ENCODE data around the gene CCDC74A.
"Not testable (repeated sequence)": the region's sequence is repeated elsewhere in the genome, so short reads cannot be mapped to it uniquely, and the experiment has no call there.

The CCDC74A gene

DNA sequence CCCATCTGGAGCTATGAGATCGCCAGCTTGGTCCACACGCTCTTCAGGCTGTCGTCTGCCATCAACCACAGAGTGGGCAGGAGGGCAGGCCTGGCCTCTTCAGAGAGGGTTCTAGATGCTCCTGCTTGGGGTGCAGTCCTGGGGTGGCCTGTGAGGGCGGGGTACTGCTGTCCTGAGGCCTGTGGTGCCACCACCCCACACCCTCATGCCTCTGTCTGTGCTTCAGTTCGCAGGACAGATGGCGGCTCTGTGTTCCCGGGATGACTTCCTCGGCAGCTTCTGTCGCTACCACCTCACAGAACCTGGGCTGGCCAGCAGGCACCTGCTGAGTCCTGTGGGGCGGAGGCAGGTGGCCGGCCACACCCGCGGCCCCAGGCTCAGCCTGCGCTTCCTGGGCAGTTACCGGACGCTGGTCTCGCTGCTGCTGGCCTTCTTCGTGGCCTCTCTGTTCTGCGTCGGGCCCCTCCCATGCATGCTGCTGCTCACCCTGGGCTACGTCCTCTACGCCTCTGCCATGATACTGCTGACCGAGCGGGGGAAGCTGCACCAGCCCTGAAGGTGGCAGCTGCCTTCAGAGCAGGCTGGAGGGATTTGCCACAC, 7.7 kb upstream of the CCDC74A start:
- H2AFZ ChIP-seq (ENCODE audit: low read depth, low read length); H2BK15ac ChIP-seq (ENCODE audit: low read depth, poor library complexity, severe bottlenecking); H2BK120ac ChIP-seq (ENCODE audit: low read depth, low read length); H4K91ac ChIP-seq (ENCODE audit: low read length); H3K14ac ChIP-seq (ENCODE audit: low read length in 2 of 2); H3K4me3 ChIP-seq (ENCODE audit: insufficient read depth in 1 of 2, low read depth in 1 of 2, low read length in 2 of 2); H3K18ac ChIP-seq (ENCODE audit: low read depth in 1 of 2, low read length in 2 of 2); H3K9ac ChIP-seq (ENCODE audit: low read length); H3K4me2 ChIP-seq (ENCODE audit: low read length, poor library complexity, severe bottlenecking); H4K8ac ChIP-seq (ENCODE audit: low read length); H3K23ac ChIP-seq (ENCODE audit: low read length in 2 of 2); H3K4ac ChIP-seq (ENCODE audit: low read depth in 1 of 2, low read length in 2 of 2); H2BK12ac ChIP-seq (ENCODE audit: low read length in 2 of 2); H3K9me3 ChIP-seq (ENCODE audit: control insufficient read depth, low read length); H2AK5ac ChIP-seq (ENCODE audit: low read length, severe bottlenecking); H3K27ac ChIP-seq (ENCODE audit: low read length, poor library complexity, severe bottlenecking); H3K79me1 ChIP-seq (replicated peaks; ENCODE audit: low read length, poor library complexity, severe bottlenecking); H3K4me1 ChIP-seq (ENCODE audit: control insufficient read depth, insufficient read depth, low read depth, low read length); H2BK5ac ChIP-seq (ENCODE audit: low read depth, low read length, poor library complexity, severe bottlenecking); DNase-seq; H3K27me3 ChIP-seq (ENCODE audit: control insufficient read depth in 1 of 2, insufficient read depth in 1 of 2, low read length in 2 of 2): not testable (repeated sequence)
- WGBS: 97% methylated on average over 24 of the region's 24 CpGs
- peaks cover 19 to 64% of the 10 kb centered on the region in 2 experiments for H3K36me3 ChIP-seq (ENCODE audit: control insufficient read depth in 1 of 2, insufficient read depth in 2 of 2, low read depth in 1 of 2, low read length in 2 of 2)

DNA sequence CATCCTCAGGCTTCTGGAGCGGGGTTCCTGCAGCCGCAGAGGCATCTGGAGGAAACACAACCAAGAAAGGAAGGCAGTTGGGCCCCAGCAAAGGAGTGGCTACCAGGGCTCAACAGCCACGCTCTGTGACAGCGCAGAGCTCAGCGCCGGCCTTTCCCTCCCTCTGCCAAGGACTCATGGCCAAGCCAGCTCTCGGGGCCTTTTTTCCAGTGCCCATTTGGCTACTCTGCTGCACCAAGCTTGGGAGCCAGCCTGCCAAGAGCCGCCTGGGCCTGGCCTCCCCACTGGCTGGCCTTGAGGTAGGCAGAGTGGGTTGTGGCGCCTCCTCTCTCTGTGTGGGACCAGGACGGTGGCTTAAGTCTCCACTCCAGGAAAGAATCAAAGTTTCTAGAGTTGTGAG, 7.2 kb upstream of the CCDC74A start:
- no peaks in the 10 kb centered on the region for H3K4me1 ChIP-seq (ENCODE audit: control insufficient read depth, insufficient read depth, low read depth, low read length)
- H3K4me3 ChIP-seq (ENCODE audit: insufficient read depth in 1 of 2, low read depth in 1 of 2, low read length in 2 of 2): no peak overlapping the region
- H4K91ac ChIP-seq (ENCODE audit: low read length): no peak overlapping the region
- no peak overlapping the region for H2BK15ac ChIP-seq (ENCODE audit: low read depth, poor library complexity, severe bottlenecking)
- H2BK120ac ChIP-seq (ENCODE audit: low read depth, low read length): no peak overlapping the region
- H2AK5ac ChIP-seq (ENCODE audit: low read length, severe bottlenecking): no peak overlapping the region
- no peak overlapping the region for H3K27ac ChIP-seq (ENCODE audit: low read length, poor library complexity, severe bottlenecking)
- peaks cover 5% of the 10 kb centered on the region for H3K79me1 ChIP-seq (replicated peaks; ENCODE audit: low read length, poor library complexity, severe bottlenecking)
- no peak for DNase-seq
- no peak overlapping the region for H3K4ac ChIP-seq (ENCODE audit: low read depth in 1 of 2, low read length in 2 of 2)
- H4K8ac ChIP-seq (ENCODE audit: low read length): no peak overlapping the region
- H3K9me3 ChIP-seq (ENCODE audit: control insufficient read depth, low read length): no peaks in the 10 kb centered on the region
- no peak overlapping the region for H2BK12ac ChIP-seq (ENCODE audit: low read length in 2 of 2)
- no peak overlapping the region for H2AFZ ChIP-seq (ENCODE audit: low read depth, low read length)
- H3K23ac ChIP-seq (ENCODE audit: low read length in 2 of 2): no peak overlapping the region
- H2BK5ac ChIP-seq (ENCODE audit: low read depth, low read length, poor library complexity, severe bottlenecking): no peak overlapping the region
- no peak overlapping the region for H3K14ac ChIP-seq (ENCODE audit: low read length in 2 of 2)
- peaks cover 19 to 60% of the 10 kb centered on the region in 2 experiments for H3K36me3 ChIP-seq (ENCODE audit: control insufficient read depth in 1 of 2, insufficient read depth in 2 of 2, low read depth in 1 of 2, low read length in 2 of 2)
- WGBS: 96% methylated on average over 10 of the region's 10 CpGs
- no peak overlapping the region for H3K4me2 ChIP-seq (ENCODE audit: low read length, poor library complexity, severe bottlenecking)
- no peak overlapping the region for H3K18ac ChIP-seq (ENCODE audit: low read depth in 1 of 2, low read length in 2 of 2)
- no peaks in the 10 kb centered on the region for H3K27me3 ChIP-seq (ENCODE audit: control insufficient read depth in 1 of 2, insufficient read depth in 1 of 2, low read length in 2 of 2)
- no peak overlapping the region for H3K9ac ChIP-seq (ENCODE audit: low read length)

DNA sequence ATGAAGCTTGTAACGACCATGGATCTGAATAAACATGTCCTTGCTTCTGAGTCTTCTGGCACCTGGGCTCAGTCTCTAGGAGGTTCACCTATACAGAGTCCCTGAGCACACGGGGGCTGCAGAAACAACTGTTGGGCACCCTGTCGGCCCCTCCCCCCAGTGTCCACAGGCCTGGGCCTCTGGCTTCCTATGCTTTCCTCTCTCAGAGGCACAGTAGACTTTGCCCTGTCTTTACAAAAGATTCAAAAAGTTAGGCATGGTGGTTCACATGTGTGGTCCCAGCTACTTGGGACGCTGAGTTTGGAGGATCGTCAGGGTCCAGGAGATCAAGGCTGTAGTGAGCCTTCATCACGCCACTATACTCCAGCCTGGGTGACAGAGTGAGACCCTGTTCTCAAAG, 6.2 kb upstream of the CCDC74A start:
- not testable (repeated sequence) for H3K4me2 ChIP-seq (ENCODE audit: low read length, poor library complexity, severe bottlenecking); H3K23ac ChIP-seq (ENCODE audit: low read length in 2 of 2); H2BK12ac ChIP-seq (ENCODE audit: low read length in 2 of 2); H2AFZ ChIP-seq (ENCODE audit: low read depth, low read length); H2BK15ac ChIP-seq (ENCODE audit: low read depth, poor library complexity, severe bottlenecking); H3K4me1 ChIP-seq (ENCODE audit: control insufficient read depth, insufficient read depth, low read depth, low read length); H4K8ac ChIP-seq (ENCODE audit: low read length); DNase-seq; H3K18ac ChIP-seq (ENCODE audit: low read depth in 1 of 2, low read length in 2 of 2); H3K4ac ChIP-seq (ENCODE audit: low read depth in 1 of 2, low read length in 2 of 2); H4K91ac ChIP-seq (ENCODE audit: low read length); H3K79me1 ChIP-seq (replicated peaks; ENCODE audit: low read length, poor library complexity, severe bottlenecking); H3K9me3 ChIP-seq (ENCODE audit: control insufficient read depth, low read length); H3K27ac ChIP-seq (ENCODE audit: low read length, poor library complexity, severe bottlenecking); H3K4me3 ChIP-seq (ENCODE audit: insufficient read depth in 1 of 2, low read depth in 1 of 2, low read length in 2 of 2); H3K9ac ChIP-seq (ENCODE audit: low read length); H3K14ac ChIP-seq (ENCODE audit: low read length in 2 of 2); H2AK5ac ChIP-seq (ENCODE audit: low read length, severe bottlenecking); H2BK120ac ChIP-seq (ENCODE audit: low read depth, low read length); H2BK5ac ChIP-seq (ENCODE audit: low read depth, low read length, poor library complexity, severe bottlenecking); H3K27me3 ChIP-seq (ENCODE audit: control insufficient read depth in 1 of 2, insufficient read depth in 1 of 2, low read length in 2 of 2)
- 97% methylated on average over 4 of the region's 6 CpGs for WGBS
- peaks cover 19 to 53% of the 10 kb centered on the region in 2 experiments for H3K36me3 ChIP-seq (ENCODE audit: control insufficient read depth in 1 of 2, insufficient read depth in 2 of 2, low read depth in 1 of 2, low read length in 2 of 2)

DNA sequence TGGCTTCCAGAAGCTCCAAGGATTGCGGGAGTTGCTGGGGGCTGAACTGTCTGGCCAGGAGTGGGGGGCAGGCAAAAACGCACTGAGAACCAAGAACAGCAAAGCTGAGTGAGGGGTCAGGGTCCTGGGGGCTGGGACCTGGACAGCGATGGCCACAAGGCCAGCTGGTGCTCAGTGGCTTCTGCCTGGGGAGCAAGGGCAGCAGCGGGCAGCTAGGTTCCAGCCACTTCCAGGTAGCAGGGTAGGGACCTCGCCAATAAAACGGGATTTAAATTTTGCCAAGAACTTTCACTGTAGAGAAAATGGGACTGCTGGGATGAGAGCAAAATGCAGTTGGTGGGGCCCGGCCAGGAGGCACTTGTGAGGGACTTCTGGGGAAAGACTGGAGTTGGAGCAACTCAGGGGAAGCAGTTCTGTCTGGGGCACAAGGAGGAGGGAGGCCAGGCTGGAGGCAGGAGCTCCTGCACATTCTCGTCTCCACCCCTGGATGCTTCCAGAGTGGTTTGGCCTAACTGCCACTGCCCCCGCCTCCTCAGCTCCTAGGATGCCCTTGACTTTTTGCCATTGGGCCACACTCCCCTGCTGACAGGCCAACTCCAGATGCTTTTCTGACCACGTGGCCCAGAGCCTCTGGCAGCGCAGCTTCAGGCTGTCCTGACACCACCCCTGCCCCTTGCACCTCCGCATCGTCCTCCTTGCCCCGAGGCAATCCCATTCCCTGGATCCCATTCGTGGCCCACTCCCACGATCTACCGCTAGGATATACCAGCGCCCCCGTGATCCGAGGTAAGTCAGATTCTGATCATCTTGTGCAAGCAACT, 5.5 kb upstream of the CCDC74A start:
- H2BK15ac ChIP-seq (ENCODE audit: low read depth, poor library complexity, severe bottlenecking): peak overlapping the region; percentile 16
- no peak overlapping the region for H3K27ac ChIP-seq (ENCODE audit: low read length, poor library complexity, severe bottlenecking)
- H3K79me1 ChIP-seq (replicated peaks; ENCODE audit: low read length, poor library complexity, severe bottlenecking): peaks cover 5% of the 10 kb centered on the region
- no peak overlapping the region for H3K23ac ChIP-seq (ENCODE audit: low read length in 2 of 2)
- no peak overlapping the region for H2BK120ac ChIP-seq (ENCODE audit: low read depth, low read length)
- H3K18ac ChIP-seq (ENCODE audit: low read depth in 1 of 2, low read length in 2 of 2): peak overlapping the region in 1 of 2 experiments; percentile 62
- H3K9ac ChIP-seq (ENCODE audit: low read length): no peak overlapping the region
- H2AFZ ChIP-seq (ENCODE audit: low read depth, low read length): no peak overlapping the region
- H2BK12ac ChIP-seq (ENCODE audit: low read length in 2 of 2): no peak overlapping the region
- peak overlapping the region; percentile 19 for H4K8ac ChIP-seq (ENCODE audit: low read length)
- 85% methylated on average over 16 of the region's 20 CpGs for WGBS
- no peak for DNase-seq
- H3K36me3 ChIP-seq (ENCODE audit: control insufficient read depth in 1 of 2, insufficient read depth in 2 of 2, low read depth in 1 of 2, low read length in 2 of 2): peaks cover 19 to 48% of the 10 kb centered on the region in 2 experiments
- H4K91ac ChIP-seq (ENCODE audit: low read length): no peak overlapping the region
- no peaks in the 10 kb centered on the region for H3K9me3 ChIP-seq (ENCODE audit: control insufficient read depth, low read length)
- no peak overlapping the region for H3K4me2 ChIP-seq (ENCODE audit: low read length, poor library complexity, severe bottlenecking)
- H2AK5ac ChIP-seq (ENCODE audit: low read length, severe bottlenecking): no peak overlapping the region
- H3K4ac ChIP-seq (ENCODE audit: low read depth in 1 of 2, low read length in 2 of 2): no peak overlapping the region
- no peak overlapping the region for H3K4me3 ChIP-seq (ENCODE audit: insufficient read depth in 1 of 2, low read depth in 1 of 2, low read length in 2 of 2)
- H3K27me3 ChIP-seq (ENCODE audit: control insufficient read depth in 1 of 2, insufficient read depth in 1 of 2, low read length in 2 of 2): no peaks in the 10 kb centered on the region
- H3K4me1 ChIP-seq (ENCODE audit: control insufficient read depth, insufficient read depth, low read depth, low read length): no peaks in the 10 kb centered on the region
- H2BK5ac ChIP-seq (ENCODE audit: low read depth, low read length, poor library complexity, severe bottlenecking): no peak overlapping the region
- H3K14ac ChIP-seq (ENCODE audit: low read length in 2 of 2): no peak overlapping the region
